GM18868 (cell line): ENCODE data around the gene ARHGAP30.
"Not testable (repeated sequence)": the region's sequence is repeated elsewhere in the genome, so short reads cannot be mapped to it uniquely, and the experiment has no call there.

ENCODE experiments used
- ATAC-seq: cut with Tn5 transposase; IDR thresholded peaks from one replicate; pipeline ENCODE4 v1.9.1; 2021; ENCODE audit warnings: mild to moderate bottlenecking, moderate library complexity; ENCODE audit not compliant: unreplicated experiment

ARHGAP30 gene

GRCh38 chr1:161039546-161039945, 30.1 kb downstream of the ARHGAP30 start:
- ATAC-seq: no peak

GRCh38 chr1:161039154-161039545, 30.5 kb downstream of the ARHGAP30 start:
- no peak for ATAC-seq

DNA sequence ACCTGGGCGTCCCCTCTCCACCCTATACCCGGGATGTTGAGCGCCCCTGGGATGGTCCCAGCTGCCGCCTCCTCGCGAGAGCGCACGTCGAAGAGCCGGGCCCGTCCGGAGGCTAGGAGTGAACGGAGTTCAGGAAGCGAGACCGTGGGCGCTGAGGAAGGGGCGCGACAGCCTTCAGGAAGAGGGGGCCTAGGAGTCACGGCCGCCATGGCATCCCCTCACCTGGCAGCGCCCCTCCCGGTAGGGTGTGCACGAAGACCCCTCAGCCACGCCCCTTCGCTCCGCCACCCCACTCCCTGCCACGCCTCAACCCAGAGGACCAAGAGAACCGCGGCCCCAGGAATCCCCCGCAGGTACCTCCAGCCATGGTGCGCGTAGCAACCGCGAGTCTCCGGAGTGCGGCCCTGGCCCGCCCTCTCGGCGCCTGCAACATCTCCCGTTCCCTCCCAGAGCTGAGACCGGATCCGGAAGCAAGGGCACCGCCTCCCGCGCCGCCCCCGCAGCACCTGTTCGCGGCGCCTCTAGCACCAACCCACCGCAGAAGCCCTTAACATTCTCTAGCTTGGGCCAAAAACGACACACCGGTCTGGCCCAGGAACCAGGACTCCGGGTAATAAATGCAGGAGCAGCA, 31.1 kb downstream of the ARHGAP30 start, which contains the start of gene TSTD1:
Gene TSTD1 (minus strand): TSS at position 442 of the 631 bp plus-strand sequence. CDS start 75 bp downstream, at position 367.
- peak; percentile 89 for ATAC-seq

- no peak for ATAC-seq
Observed at GRCh38 chr1:161037661-161038522, 31.8 kb downstream of the ARHGAP30 start.

DNA sequence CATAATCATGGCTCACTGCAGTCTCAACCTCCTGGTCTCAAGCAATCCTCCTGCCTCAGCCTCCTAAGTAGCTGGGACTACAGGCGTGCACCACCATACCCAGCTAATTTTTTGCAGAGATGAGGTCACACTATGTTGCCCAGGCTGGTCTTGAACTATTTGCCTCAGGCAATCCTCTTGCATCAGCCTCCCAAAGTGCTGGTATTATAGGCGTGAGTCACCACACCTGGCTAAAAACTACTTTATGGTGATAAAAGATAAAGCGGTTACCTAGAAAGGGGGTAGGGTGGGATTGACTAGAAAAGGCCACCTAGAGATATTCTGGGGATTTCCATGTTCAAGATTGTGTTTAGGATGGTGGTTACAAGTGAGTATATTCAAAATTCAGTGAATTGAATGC, 35.9 kb downstream of the ARHGAP30 start:
- ATAC-seq: no peak

GRCh38 chr1:161032409-161032808, 37.3 kb downstream of the ARHGAP30 start:
- ATAC-seq: no peak

DNA sequence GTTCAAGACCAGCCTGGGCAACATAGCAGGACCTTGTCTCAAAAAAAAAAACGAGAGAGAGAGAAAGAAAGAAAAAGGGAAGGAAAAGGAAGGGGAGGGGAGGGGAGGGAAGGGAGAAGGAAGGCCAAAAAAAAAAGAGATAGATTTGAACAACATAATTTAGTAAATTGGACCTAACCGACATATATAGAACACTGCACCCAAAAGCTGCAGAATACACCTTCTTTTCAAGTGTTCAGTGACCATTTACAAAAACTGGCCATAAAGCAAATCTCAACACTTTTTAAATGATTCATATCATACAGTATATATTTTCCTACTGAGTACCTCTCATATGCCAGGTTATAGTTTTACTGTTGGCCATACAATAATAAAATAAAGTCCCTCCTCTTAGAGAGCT, 37.8 kb downstream of the ARHGAP30 start:
- ATAC-seq: no peak

- not testable (repeated sequence) for ATAC-seq
Observed at GRCh38 chr1:161029466-161029865, 40.2 kb downstream of the ARHGAP30 start.

- ATAC-seq: not testable (repeated sequence)
Observed at GRCh38 chr1:161026954-161027353, 42.7 kb downstream of the ARHGAP30 start.

- not testable (repeated sequence) for ATAC-seq
Observed at GRCh38 chr1:161022432-161022831, 47.3 kb downstream of the ARHGAP30 start.

DNA sequence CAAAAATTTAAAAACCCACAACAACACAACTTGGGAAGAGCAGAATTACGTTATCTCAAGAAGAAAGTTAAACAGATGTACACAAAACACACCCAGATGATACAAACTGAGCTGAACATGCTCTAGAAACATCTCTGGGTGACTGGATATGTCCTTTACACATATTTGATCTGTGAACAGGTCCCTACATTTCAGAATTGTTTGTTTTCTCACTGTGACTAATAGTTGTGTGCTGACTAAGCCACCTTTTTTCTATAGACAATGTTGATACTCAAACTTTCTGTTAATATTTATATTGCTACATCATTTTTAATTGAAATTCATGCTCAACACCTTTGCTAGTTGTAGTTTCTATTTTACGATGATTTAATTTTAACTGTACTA, 47.7 kb downstream of the ARHGAP30 start:
- no peak for ATAC-seq

GRCh38 chr1:161021165-161021969, 48.3 kb downstream of the ARHGAP30 start:
- ATAC-seq: peak; percentile 91

GRCh38 chr1:161020509-161021164, 49.1 kb downstream of the ARHGAP30 start, which contains the start of gene F11R:
F11R (minus strand) TSS chr1:161021152; CDS start chr1:161021073, 79 bp downstream.
- peak; percentile 29 for ATAC-seq

DNA sequence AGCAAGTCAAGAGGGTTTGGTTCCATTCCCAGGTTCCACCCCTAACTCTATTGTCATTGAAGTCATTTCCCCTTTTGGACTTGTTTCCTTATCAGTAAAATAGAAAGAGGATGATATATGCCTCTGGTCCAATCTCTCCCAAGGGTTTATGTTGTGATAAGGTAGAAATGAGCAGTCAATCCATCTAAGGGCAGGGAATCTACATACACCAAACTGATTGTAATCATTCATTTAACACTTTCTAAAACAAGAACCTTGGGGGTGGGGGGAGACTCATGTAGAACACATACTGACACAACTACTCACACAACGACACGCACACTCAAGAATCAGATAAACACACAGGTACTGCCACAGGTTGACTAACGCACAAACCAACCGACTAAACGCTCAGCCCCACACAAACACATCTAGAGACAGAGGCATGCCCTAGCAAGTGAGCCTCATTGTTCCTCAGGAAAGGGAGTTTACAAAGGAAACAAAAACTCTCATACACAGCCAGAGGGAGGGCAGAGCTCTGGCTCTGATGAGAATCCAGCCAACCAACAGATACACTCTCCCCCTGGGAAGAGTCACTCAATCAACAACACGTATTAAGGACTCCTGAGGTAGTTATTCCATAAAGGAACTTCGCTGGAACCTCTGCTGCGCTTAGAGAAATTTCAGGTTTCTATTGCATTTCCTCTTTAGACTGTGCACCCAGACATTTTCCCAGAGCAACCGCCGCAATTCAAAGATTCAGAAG, 49.8 kb downstream of the ARHGAP30 start:
- no peak for ATAC-seq

DNA sequence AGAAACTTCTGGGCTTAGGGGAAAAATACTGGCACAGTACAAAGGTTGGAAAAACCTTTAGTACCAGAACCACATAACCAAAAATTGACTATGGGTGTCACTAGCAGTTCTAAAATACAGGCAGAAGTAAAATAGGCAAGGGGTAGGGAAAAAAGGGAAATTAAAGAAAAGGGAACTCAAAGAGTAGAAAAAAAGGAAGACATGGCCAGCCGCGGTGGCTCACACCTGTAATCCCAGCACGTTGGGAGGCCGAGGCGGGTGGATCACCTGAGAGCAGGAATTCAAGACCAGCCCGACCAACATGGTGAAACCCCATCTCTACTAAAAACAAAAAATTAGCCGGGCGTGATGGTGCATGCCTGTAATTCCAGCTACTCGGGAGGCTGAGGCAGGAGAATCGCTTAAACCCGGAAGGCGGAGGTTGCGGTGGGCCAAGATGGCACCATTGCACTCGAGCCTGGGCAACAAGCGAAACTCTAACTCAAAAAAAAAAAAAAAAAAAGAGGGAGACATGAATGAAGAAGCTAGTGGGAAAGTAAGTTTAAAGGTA, 50.5 kb downstream of the ARHGAP30 start:
- not testable (repeated sequence) for ATAC-seq

DNA sequence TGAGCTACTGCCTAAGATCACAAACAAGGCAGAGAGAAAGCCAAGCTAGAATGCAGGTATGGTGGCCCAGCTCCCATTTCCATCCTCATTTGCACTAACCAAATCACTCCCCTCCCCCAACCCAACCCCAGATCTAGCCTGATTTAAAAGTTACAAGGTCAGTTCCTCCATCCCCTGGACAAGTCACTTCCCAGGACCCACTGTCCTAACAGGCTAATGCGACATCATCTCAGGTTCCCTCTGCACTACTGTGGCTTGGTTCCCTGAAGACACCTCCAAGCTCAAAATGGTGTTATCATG, 51.1 kb downstream of the ARHGAP30 start:
- ATAC-seq: no peak

GRCh38 chr1:161017756-161018630, 51.7 kb downstream of the ARHGAP30 start:
- no peak for ATAC-seq

DNA sequence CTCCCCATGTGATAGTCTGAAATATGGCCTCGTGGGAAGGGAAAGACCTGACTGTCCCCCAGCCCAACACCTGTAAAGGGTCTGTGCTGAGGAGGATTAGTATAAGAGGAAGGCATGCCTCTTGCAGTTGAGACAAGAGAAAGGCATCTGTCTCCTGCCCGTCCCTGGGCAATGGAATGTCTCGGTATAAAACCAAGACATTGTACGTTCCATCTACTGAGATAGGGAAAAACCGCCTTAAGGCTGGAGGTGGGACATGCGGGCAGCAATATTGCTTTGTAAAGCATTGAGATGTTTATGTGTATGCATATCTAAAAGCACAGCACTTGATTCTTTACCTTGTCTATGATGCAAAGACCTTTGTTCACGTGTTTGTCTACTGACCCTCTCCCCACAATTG, 52.5 kb downstream of the ARHGAP30 start:
- ATAC-seq: not testable (repeated sequence)

DNA sequence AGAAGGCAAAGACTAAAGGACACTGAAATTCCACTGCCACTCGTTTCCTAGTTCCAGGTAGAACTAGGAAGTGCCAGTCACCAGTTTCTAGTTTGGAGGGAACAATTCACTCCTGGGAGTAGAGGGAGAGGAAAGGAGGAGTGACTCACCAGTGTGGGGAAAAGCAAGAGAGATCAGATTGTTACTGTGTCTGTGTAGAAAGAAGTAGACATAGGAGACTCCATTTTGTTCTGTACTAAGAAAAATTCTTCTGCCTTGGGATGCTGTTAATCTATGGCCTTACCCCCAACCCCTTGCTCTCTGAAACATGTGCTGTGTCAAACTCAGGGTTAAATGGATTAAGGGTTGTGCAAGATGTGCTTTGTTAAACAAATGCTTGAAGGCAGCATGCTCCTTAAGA, 53.0 kb downstream of the ARHGAP30 start:
- not testable (repeated sequence) for ATAC-seq
